ENCODE data around the gene UFD1. TPM values are rescaled to one million over a fixed set of nuclear protein-coding genes. Genes with fewer than 3 reads are reported as not detected.

The UFD1 gene
- total RNA-seq, 4 donors from 2014 or later = 27.9 to 56.1 (median 52.5) TPM

GRCh38 chr22:19401483-19401882 lies 77.5 kb downstream of the UFD1 start:
- H3K4me3 ChIP-seq = no peak overlapping the region
- TF ChIP-seq, protein P1, sequence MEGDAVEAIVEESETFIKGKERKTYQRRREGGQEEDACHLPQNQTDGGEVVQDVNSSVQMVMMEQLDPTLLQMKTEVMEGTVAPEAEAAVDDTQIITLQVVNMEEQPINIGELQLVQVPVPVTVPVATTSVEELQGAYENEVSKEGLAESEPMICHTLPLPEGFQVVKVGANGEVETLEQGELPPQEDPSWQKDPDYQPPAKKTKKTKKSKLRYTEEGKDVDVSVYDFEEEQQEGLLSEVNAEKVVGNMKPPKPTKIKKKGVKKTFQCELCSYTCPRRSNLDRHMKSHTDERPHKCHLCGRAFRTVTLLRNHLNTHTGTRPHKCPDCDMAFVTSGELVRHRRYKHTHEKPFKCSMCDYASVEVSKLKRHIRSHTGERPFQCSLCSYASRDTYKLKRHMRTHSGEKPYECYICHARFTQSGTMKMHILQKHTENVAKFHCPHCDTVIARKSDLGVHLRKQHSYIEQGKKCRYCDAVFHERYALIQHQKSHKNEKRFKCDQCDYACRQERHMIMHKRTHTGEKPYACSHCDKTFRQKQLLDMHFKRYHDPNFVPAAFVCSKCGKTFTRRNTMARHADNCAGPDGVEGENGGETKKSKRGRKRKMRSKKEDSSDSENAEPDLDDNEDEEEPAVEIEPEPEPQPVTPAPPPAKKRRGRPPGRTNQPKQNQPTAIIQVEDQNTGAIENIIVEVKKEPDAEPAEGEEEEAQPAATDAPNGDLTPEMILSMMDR (IDR thresholded peaks at IDR 0.05) = no peak
- TF ChIP-seq POLR2A (IDR thresholded peaks at IDR 0.05) (no peak), EP300 (IDR thresholded peaks at IDR 0.05) (no peak), POLR2AphosphoS5 (IDR thresholded peaks at IDR 0.05) (no peak)
- no peaks in the 10 kb centered on the region for H3K9me3 ChIP-seq
- no peak overlapping the region for H3K27ac ChIP-seq
- no peak for DNase-seq (ENCODE audit: low spot score in 2 of 2)
- no peaks in the 10 kb centered on the region for H3K4me1 ChIP-seq
- 96% methylated on average over 4 of the region's 4 CpGs for WGBS
- H3K27me3 ChIP-seq = no peaks in the 10 kb centered on the region
- peaks cover 69% of the 10 kb centered on the region for H3K36me3 ChIP-seq

DNA sequence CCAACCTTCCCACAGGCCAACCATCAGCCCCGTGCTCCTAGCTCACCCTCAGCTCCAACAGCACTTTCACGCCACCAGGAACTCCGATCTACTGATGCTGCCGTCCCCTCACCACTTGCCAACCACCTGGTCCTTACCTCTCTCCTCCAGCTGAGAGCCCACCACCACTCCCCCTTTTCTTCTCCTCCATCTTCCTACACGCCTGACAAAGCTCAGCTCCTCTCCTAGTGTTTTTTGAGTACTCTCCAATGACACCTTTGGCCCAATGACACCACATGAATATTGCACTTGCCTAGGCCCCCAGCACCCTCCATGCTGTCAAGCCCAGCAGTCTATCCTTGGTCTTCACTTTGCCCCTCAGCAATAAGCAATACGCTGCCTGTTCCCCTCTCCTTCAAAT lies 78.1 kb downstream of the UFD1 start:
- Histone ChIP-seq H3K4me3 (no peak overlapping the region), H3K36me3 (peaks cover 69% of the 10 kb centered on the region), H3K4me1 (no peaks in the 10 kb centered on the region), H3K9me3 (no peaks in the 10 kb centered on the region), H3K27me3 (no peaks in the 10 kb centered on the region), H3K27ac (no peak overlapping the region)
- TF ChIP-seq, protein P1 (IDR thresholded peaks at IDR 0.05) = no peak
- TF ChIP-seq POLR2A (IDR thresholded peaks at IDR 0.05) = no peak
- no peak for TF ChIP-seq EP300 (IDR thresholded peaks at IDR 0.05)
- TF ChIP-seq POLR2AphosphoS5 (IDR thresholded peaks at IDR 0.05) = no peak
- no peak for DNase-seq (ENCODE audit: low spot score in 2 of 2)
- WGBS = 92% methylated on average over 6 of the region's 6 CpGs

Other genes starting within 250 kb of the UFD1 start
- gene CLTCL1, start 187.5 kb downstream of the UFD1 start, total RNA-seq = 10 to 100 TPM in 2 of 4 donors, 1 to 10 TPM in 2; 5.6 to 12.5 (median 9.4) TPM
- gene HIRA, start 47.5 kb downstream of the UFD1 start, total RNA-seq = 10 to 100 TPM; 17.7 to 25.1 (median 22.5) TPM
- gene MRPL40, start 46.6 kb downstream of the UFD1 start, total RNA-seq = 10 to 100 TPM; 19.1 to 33.9 (median 22.7) TPM
- 10 to 100 TPM; 49.4 to 67.0 (median 51.7) TPM for gene C22orf39, start 31.5 kb downstream of the UFD1 start, total RNA-seq
- gene CDC45, start 727 bp upstream of the UFD1 start, total RNA-seq = 1 to 10 TPM in 3 of 4 donors, under 1 TPM in 1; 0.72 to 3.3 (median 1.4) TPM
- gene CLDN5, start 45.2 kb upstream of the UFD1 start, total RNA-seq = 100 to 1,000 TPM in 1 of 4 donors, 10 to 100 TPM in 3; 22.1 to 112 (median 56.8) TPM
- gene SEPTIN5, start 235.3 kb upstream of the UFD1 start, total RNA-seq = 100 to 1,000 TPM in 3 of 4 donors, 10 to 100 TPM in 1; 89.0 to 147 (median 129) TPM
- 10 to 100 TPM; 14.7 to 28.7 (median 19.4) TPM for gene GP1BB, start 244.3 kb upstream of the UFD1 start, total RNA-seq